ENCODE results near the gene SREBF1.

- TF ChIP-seq REST (IDR thresholded peaks at IDR 0.05; ENCODE audit: insufficient read depth in 1 of 2, low read depth in 2 of 2, low read length in 1 of 2) (no peak), CTCF (IDR thresholded peaks at IDR 0.05) (no peak)
Observed at GRCh38 chr17:17819561-17819995, 17.2 kb downstream of the SREBF1 start.
